Retinal pigment epithelial cell (primary cell): ENCODE measurements around the gene KLHL13.

Experiments used
- DNase-seq: peaks from one replicate; pipeline ENCODE4 v3.0.0-alpha.2; 2010; ENCODE audit warnings: low read depth
- H3K4me3 ChIP-seq: 2 replicates; pipeline ENCODE4 v1.5.1; 2011; ENCODE audit warnings: mild to moderate bottlenecking, low read length, control low read depth, moderate library complexity
- TF ChIP-seq, protein P1 (sequence below): conservative IDR thresholded peaks from 2 replicates; pipeline ENCODE4 v1.5.1; 2011; ENCODE audit warnings: low read depth, low read length, control low read depth, inconsistent platforms

Gene KLHL13

DNA sequence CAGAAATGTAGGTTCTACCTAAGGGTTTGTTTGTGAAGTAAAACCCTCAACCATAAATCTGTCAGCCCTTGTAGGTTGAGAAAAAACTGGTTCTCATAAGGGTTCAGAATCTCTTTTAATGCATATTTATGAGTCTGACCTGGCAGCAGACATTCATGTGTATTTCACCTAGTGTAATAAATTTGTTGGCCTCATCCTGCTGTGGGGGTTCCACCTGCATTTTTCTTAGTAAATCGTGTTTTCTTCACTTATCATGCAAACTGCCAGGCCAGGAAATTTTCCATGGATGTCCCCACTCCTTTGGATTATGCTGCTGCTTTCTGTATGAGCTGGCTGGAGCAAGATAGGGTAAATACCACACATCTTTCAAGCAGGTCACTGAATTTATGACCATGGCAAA, 42.4 kb downstream of the KLHL13 start:
- DNase-seq = no peak
- no peak overlapping the region for H3K4me3 ChIP-seq
- TF ChIP-seq, protein P1, sequence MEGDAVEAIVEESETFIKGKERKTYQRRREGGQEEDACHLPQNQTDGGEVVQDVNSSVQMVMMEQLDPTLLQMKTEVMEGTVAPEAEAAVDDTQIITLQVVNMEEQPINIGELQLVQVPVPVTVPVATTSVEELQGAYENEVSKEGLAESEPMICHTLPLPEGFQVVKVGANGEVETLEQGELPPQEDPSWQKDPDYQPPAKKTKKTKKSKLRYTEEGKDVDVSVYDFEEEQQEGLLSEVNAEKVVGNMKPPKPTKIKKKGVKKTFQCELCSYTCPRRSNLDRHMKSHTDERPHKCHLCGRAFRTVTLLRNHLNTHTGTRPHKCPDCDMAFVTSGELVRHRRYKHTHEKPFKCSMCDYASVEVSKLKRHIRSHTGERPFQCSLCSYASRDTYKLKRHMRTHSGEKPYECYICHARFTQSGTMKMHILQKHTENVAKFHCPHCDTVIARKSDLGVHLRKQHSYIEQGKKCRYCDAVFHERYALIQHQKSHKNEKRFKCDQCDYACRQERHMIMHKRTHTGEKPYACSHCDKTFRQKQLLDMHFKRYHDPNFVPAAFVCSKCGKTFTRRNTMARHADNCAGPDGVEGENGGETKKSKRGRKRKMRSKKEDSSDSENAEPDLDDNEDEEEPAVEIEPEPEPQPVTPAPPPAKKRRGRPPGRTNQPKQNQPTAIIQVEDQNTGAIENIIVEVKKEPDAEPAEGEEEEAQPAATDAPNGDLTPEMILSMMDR = no peak

GRCh38 chrX:118066867-118067515, 49.6 kb downstream of the KLHL13 start:
- TF ChIP-seq, protein P1 = no peak
- H3K4me3 ChIP-seq = no peak overlapping the region
- DNase-seq = no peak

- DNase-seq = no peak
- no peak overlapping the region for H3K4me3 ChIP-seq
- TF ChIP-seq, protein P1 = no peak
These were observed 53.6 kb downstream of the KLHL13 start for GRCh38 chrX:118062817-118063615.

DNA sequence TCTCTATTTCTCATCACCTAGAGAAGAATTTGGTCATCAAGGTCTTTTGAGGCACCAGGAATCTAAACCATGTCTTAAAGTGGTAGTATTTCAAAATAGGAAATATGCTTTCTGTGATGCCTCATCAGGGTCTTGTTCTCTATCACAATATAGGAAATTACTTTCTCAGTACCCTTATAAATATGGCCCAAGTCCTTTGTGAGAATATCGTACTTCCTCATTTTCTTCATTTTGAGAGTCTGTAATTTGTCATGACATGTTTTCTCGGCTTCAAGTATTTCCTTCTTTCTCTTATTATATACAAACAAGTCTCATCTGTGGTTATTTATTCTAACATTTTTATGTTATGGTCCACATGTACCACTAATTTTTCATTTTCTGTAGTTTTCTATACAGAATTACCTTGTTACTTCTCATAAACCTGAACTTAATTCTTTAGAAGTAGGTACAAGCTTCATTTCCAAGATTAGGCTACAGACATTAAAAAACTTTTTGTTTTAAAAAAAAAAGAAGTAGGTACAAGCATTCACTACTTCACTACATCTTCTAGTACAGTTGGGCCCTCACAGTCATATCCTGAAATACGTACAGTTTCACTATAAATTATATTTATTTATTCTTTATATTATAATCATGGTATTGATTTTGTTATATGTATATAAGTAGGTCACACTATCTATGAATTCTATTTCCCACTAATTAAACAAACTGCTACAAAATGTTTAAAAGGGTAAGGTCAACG, 54.4 kb downstream of the KLHL13 start:
- DNase-seq = no peak
- TF ChIP-seq, protein P1 = no peak

DNA sequence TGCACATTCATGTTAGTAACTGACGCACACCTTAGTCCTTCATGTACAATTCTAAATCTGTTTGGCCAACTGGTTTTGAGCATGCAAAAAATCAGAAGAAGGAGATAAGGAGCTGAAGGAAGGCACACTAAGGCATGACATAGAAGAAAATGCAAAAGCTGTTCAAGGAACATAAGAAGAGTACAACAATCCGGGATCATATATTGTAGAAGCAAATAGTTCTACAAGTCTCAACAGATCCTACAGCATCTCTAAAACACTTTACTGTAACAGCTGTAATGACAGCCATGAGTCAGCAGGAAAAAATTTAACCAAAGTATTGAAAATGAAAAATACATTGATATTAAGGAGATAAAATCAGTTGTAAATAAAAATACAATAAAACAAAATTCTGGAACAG, 57.7 kb downstream of the KLHL13 start:
- H3K4me3 ChIP-seq = no peak overlapping the region
- DNase-seq = no peak
- TF ChIP-seq, protein P1 = no peak

More for the DNA sequence above, 54.4 kb downstream of the KLHL13 start:
- no peak overlapping the region for H3K4me3 ChIP-seq

GRCh38 chrX:118056870-118057269, 59.7 kb downstream of the KLHL13 start:
- TF ChIP-seq, protein P1 = no peak
- H3K4me3 ChIP-seq = no peak overlapping the region
- DNase-seq = no peak
